Measurements from ENCODE around the gene DIP2B.

Gene DIP2B

GRCh38 chr12:50672158-50672557 lies 167.4 kb downstream of the DIP2B start:
- Histone ChIP-seq H3K36me3 (replicated peaks; ENCODE audit: low read depth, low read length) (no peaks in the 10 kb centered on the region), H3K79me2 (ENCODE audit: low read length) (no peaks in the 10 kb centered on the region), H4K20me1 (ENCODE audit: insufficient read depth, low read length) (no peaks in the 10 kb centered on the region), H3K9ac (ENCODE audit: low read length) (no peak overlapping the region), H3K4me3 (ENCODE audit: low read length) (no peak overlapping the region), H2AFZ (ENCODE audit: low read depth, low read length) (no peak overlapping the region), H3K4me2 (ENCODE audit: low read length) (no peak overlapping the region), H3K27me3 (ENCODE audit: low read depth, low read length) (no peaks in the 10 kb centered on the region), H3K4me1 (ENCODE audit: low read length) (no peaks in the 10 kb centered on the region), H3K9me3 (ENCODE audit: insufficient read depth, low read length) (no peaks in the 10 kb centered on the region), H3K27ac (ENCODE audit: low read length) (no peak overlapping the region)
- TF ChIP-seq, protein P1, sequence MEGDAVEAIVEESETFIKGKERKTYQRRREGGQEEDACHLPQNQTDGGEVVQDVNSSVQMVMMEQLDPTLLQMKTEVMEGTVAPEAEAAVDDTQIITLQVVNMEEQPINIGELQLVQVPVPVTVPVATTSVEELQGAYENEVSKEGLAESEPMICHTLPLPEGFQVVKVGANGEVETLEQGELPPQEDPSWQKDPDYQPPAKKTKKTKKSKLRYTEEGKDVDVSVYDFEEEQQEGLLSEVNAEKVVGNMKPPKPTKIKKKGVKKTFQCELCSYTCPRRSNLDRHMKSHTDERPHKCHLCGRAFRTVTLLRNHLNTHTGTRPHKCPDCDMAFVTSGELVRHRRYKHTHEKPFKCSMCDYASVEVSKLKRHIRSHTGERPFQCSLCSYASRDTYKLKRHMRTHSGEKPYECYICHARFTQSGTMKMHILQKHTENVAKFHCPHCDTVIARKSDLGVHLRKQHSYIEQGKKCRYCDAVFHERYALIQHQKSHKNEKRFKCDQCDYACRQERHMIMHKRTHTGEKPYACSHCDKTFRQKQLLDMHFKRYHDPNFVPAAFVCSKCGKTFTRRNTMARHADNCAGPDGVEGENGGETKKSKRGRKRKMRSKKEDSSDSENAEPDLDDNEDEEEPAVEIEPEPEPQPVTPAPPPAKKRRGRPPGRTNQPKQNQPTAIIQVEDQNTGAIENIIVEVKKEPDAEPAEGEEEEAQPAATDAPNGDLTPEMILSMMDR (IDR thresholded peaks at IDR 0.05; ENCODE audit: low read depth, low read length), result no peak
- no peak for TF ChIP-seq EZH2phosphoT487 (IDR thresholded peaks at IDR 0.05; ENCODE audit: low read depth)

DNA sequence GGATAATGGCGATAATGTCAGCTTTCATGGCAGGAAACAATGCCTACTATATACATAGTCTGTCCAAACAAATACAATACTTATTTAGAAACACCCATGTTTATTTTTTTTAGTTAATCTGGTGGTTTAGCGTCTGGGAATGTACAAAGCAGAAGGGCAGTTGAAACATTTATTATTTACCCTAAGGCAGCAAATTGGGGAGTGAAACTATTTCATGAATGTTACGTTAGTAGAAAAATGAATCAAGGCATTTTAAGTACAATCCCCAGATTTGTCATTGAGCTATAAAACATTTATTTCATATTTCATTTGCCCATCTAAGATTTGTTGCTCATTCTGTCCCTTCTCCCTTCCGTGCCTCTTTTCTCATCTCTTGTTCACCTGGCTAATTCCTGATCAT lies 172.0 kb downstream of the DIP2B start:
- H3K4me2 ChIP-seq (ENCODE audit: low read length), result no peak overlapping the region
- no peak overlapping the region for H3K27ac ChIP-seq (ENCODE audit: low read length)
- no peaks in the 10 kb centered on the region for H3K27me3 ChIP-seq (ENCODE audit: low read depth, low read length)
- no peaks in the 10 kb centered on the region for H4K20me1 ChIP-seq (ENCODE audit: insufficient read depth, low read length)
- no peak overlapping the region for H3K4me3 ChIP-seq (ENCODE audit: low read length)
- TF ChIP-seq, protein P1 (IDR thresholded peaks at IDR 0.05; ENCODE audit: low read depth, low read length), result no peak
- no peak for TF ChIP-seq EZH2phosphoT487 (IDR thresholded peaks at IDR 0.05; ENCODE audit: low read depth)
- H3K9me3 ChIP-seq (ENCODE audit: insufficient read depth, low read length), result no peaks in the 10 kb centered on the region
- no peak overlapping the region for H2AFZ ChIP-seq (ENCODE audit: low read depth, low read length)
- no peaks in the 10 kb centered on the region for H3K4me1 ChIP-seq (ENCODE audit: low read length)
- H3K79me2 ChIP-seq (ENCODE audit: low read length), result no peaks in the 10 kb centered on the region
- peaks cover 6% of the 10 kb centered on the region for H3K36me3 ChIP-seq (replicated peaks; ENCODE audit: low read depth, low read length)
- no peak overlapping the region for H3K9ac ChIP-seq (ENCODE audit: low read length)

- H3K27me3 ChIP-seq (ENCODE audit: low read depth, low read length), result no peaks in the 10 kb centered on the region
- no peak overlapping the region for H3K4me3 ChIP-seq (ENCODE audit: low read length)
- no peak for TF ChIP-seq EZH2phosphoT487 (IDR thresholded peaks at IDR 0.05; ENCODE audit: low read depth)
- TF ChIP-seq, protein P1 (IDR thresholded peaks at IDR 0.05; ENCODE audit: low read depth, low read length), result no peak
- H3K79me2 ChIP-seq (ENCODE audit: low read length), result no peaks in the 10 kb centered on the region
- H3K4me2 ChIP-seq (ENCODE audit: low read length), result no peak overlapping the region
- H3K4me1 ChIP-seq (ENCODE audit: low read length), result no peaks in the 10 kb centered on the region
- H2AFZ ChIP-seq (ENCODE audit: low read depth, low read length), result no peak overlapping the region
- no peaks in the 10 kb centered on the region for H3K9me3 ChIP-seq (ENCODE audit: insufficient read depth, low read length)
- peaks cover 6% of the 10 kb centered on the region for H3K36me3 ChIP-seq (replicated peaks; ENCODE audit: low read depth, low read length)
- no peak overlapping the region for H3K9ac ChIP-seq (ENCODE audit: low read length)
- H4K20me1 ChIP-seq (ENCODE audit: insufficient read depth, low read length), result no peaks in the 10 kb centered on the region
- no peak overlapping the region for H3K27ac ChIP-seq (ENCODE audit: low read length)
Observed at GRCh38 chr12:50677858-50678257, 173.1 kb downstream of the DIP2B start.

DNA sequence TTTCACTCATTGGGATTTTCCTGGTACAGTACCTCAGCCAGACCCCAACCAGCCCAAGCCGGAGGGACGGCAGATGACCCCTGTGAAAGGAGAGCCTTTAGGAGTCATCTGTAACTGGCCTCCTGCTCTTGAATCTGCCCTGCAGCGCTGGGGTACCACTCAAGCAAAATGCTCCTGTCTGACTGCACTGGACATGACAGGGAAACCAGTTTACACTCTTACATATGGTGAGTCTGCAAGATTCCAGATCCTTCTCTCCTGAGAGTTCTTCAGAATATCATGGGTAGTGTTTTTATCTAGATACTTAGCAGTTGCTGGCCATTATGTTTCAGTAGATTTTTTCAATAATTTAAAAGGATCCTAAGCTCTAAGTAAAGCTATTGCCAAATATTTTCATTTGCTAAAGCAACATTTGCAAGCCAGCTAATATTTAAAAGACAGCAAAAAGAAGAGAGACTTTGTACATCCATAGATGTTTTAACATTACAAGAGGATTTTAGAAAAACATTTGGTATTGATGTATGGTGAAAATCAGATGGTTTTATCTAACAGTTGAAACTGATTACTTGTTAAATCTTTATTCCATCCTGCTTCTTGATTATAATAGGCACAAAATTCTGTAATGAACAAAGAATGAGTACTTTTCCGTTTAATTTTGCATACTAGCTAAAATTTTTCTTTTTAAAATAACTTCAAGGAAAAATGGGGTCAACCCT lies 174.0 kb downstream of the DIP2B start:
- Histone ChIP-seq H3K9me3 (ENCODE audit: insufficient read depth, low read length) (no peaks in the 10 kb centered on the region), H4K20me1 (ENCODE audit: insufficient read depth, low read length) (no peaks in the 10 kb centered on the region), H3K4me1 (ENCODE audit: low read length) (no peaks in the 10 kb centered on the region), H3K27ac (ENCODE audit: low read length) (no peak overlapping the region), H3K9ac (ENCODE audit: low read length) (no peak overlapping the region), H3K27me3 (ENCODE audit: low read depth, low read length) (no peaks in the 10 kb centered on the region), H3K79me2 (ENCODE audit: low read length) (no peaks in the 10 kb centered on the region), H3K36me3 (replicated peaks; ENCODE audit: low read depth, low read length) (peaks cover 6% of the 10 kb centered on the region), H3K4me2 (ENCODE audit: low read length) (no peak overlapping the region), H3K4me3 (ENCODE audit: low read length) (no peak overlapping the region), H2AFZ (ENCODE audit: low read depth, low read length) (no peak overlapping the region)
- TF ChIP-seq, protein P1 (IDR thresholded peaks at IDR 0.05; ENCODE audit: low read depth, low read length), result no peak
- TF ChIP-seq EZH2phosphoT487 (IDR thresholded peaks at IDR 0.05; ENCODE audit: low read depth), result no peak

Measured in OCI-LY3 (cell line).